ENCODE data around the gene ALDH1L2.
"Not testable (repeated sequence)": the region's sequence is repeated elsewhere in the genome, so short reads cannot be mapped to it uniquely, and the experiment has no call there.

The ALDH1L2 gene

GRCh38 chr12:105102673-105103072 lies 18.4 kb upstream of the ALDH1L2 start:
- no peaks in the 10 kb centered on the region for H3K9me3 ChIP-seq (ENCODE audit: control insufficient read depth, low read length)
- H3K36me3 ChIP-seq (ENCODE audit: control insufficient read depth, insufficient read depth, low read length, severe bottlenecking), result no peaks in the 10 kb centered on the region
- no peak overlapping the region for H3K4me3 ChIP-seq (ENCODE audit: low read length)
- H3K9ac ChIP-seq (ENCODE audit: low read length), result no peak overlapping the region
- H3K27me3 ChIP-seq (replicated peaks; ENCODE audit: control insufficient read depth, insufficient read depth, low read length), result no peaks in the 10 kb centered on the region
- peaks cover 21% of the 10 kb centered on the region for H3K4me1 ChIP-seq (ENCODE audit: control insufficient read depth, insufficient read depth, low read length)
- DNase-seq (ENCODE audit: low read depth), result no peak

GRCh38 chr12:105100998-105101397 lies 16.7 kb upstream of the ALDH1L2 start:
- H3K9ac ChIP-seq (ENCODE audit: low read length), result peak overlapping the region; percentile 65
- no peaks in the 10 kb centered on the region for H3K36me3 ChIP-seq (ENCODE audit: control insufficient read depth, insufficient read depth, low read length, severe bottlenecking)
- no peaks in the 10 kb centered on the region for H3K27me3 ChIP-seq (replicated peaks; ENCODE audit: control insufficient read depth, insufficient read depth, low read length)
- peaks cover 11% of the 10 kb centered on the region for H3K4me1 ChIP-seq (ENCODE audit: control insufficient read depth, insufficient read depth, low read length)
- H3K9me3 ChIP-seq (ENCODE audit: control insufficient read depth, low read length), result no peaks in the 10 kb centered on the region
- DNase-seq (ENCODE audit: low read depth), result peak; percentile 76
- H3K4me3 ChIP-seq (ENCODE audit: low read length), result peak overlapping the region; percentile 62

GRCh38 chr12:105100207-105100985 lies 16.1 kb upstream of the ALDH1L2 start:
- Histone ChIP-seq H3K4me1 (ENCODE audit: control insufficient read depth, insufficient read depth, low read length) (peaks cover 11% of the 10 kb centered on the region), H3K36me3 (ENCODE audit: control insufficient read depth, insufficient read depth, low read length, severe bottlenecking) (no peaks in the 10 kb centered on the region), H3K9ac (ENCODE audit: low read length) (peak overlapping the region; percentile 65), H3K4me3 (ENCODE audit: low read length) (peak overlapping the region; percentile 62), H3K9me3 (ENCODE audit: control insufficient read depth, low read length) (peaks cover 3% of the 10 kb centered on the region), H3K27me3 (replicated peaks; ENCODE audit: control insufficient read depth, insufficient read depth, low read length) (no peaks in the 10 kb centered on the region)
- peak; percentile 85 for DNase-seq (ENCODE audit: low read depth)

GRCh38 chr12:105099356-105099755 lies 15.1 kb upstream of the ALDH1L2 start:
- no peaks in the 10 kb centered on the region for H3K27me3 ChIP-seq (replicated peaks; ENCODE audit: control insufficient read depth, insufficient read depth, low read length)
- no peak overlapping the region for H3K4me3 ChIP-seq (ENCODE audit: low read length)
- no peak for DNase-seq (ENCODE audit: low read depth)
- no peak overlapping the region for H3K9ac ChIP-seq (ENCODE audit: low read length)
- no peaks in the 10 kb centered on the region for H3K36me3 ChIP-seq (ENCODE audit: control insufficient read depth, insufficient read depth, low read length, severe bottlenecking)
- H3K4me1 ChIP-seq (ENCODE audit: control insufficient read depth, insufficient read depth, low read length), result peaks cover 11% of the 10 kb centered on the region
- H3K9me3 ChIP-seq (ENCODE audit: control insufficient read depth, low read length), result peaks cover 11% of the 10 kb centered on the region

GRCh38 chr12:105095338-105095737 lies 11.1 kb upstream of the ALDH1L2 start:
- not testable (repeated sequence) for DNase-seq (ENCODE audit: low read depth); H3K9ac ChIP-seq (ENCODE audit: low read length); H3K4me3 ChIP-seq (ENCODE audit: low read length); H3K4me1 ChIP-seq (ENCODE audit: control insufficient read depth, insufficient read depth, low read length); H3K36me3 ChIP-seq (ENCODE audit: control insufficient read depth, insufficient read depth, low read length, severe bottlenecking)
- Histone ChIP-seq H3K9me3 (ENCODE audit: control insufficient read depth, low read length) (peaks cover 11% of the 10 kb centered on the region), H3K27me3 (replicated peaks; ENCODE audit: control insufficient read depth, insufficient read depth, low read length) (peaks cover 13% of the 10 kb centered on the region)

- Histone ChIP-seq H3K27me3 (replicated peaks; ENCODE audit: control insufficient read depth, insufficient read depth, low read length) (peaks cover 13% of the 10 kb centered on the region), H3K9me3 (ENCODE audit: control insufficient read depth, low read length) (peaks cover 11% of the 10 kb centered on the region), H3K36me3 (ENCODE audit: control insufficient read depth, insufficient read depth, low read length, severe bottlenecking) (no peaks in the 10 kb centered on the region), H3K9ac (ENCODE audit: low read length) (no peak overlapping the region), H3K4me1 (ENCODE audit: control insufficient read depth, insufficient read depth, low read length) (peaks cover 5% of the 10 kb centered on the region), H3K4me3 (ENCODE audit: low read length) (no peak overlapping the region)
- DNase-seq (ENCODE audit: low read depth), result no peak
Observed at GRCh38 chr12:105092336-105092735, 8.1 kb upstream of the ALDH1L2 start.

- no peak for DNase-seq (ENCODE audit: low read depth)
- H3K36me3 ChIP-seq (ENCODE audit: control insufficient read depth, insufficient read depth, low read length, severe bottlenecking), result no peaks in the 10 kb centered on the region
- H3K9ac ChIP-seq (ENCODE audit: low read length), result no peak overlapping the region
- peaks cover 11% of the 10 kb centered on the region for H3K9me3 ChIP-seq (ENCODE audit: control insufficient read depth, low read length)
- H3K27me3 ChIP-seq (replicated peaks; ENCODE audit: control insufficient read depth, insufficient read depth, low read length), result peaks cover 13% of the 10 kb centered on the region
- H3K4me3 ChIP-seq (ENCODE audit: low read length), result no peak overlapping the region
- H3K4me1 ChIP-seq (ENCODE audit: control insufficient read depth, insufficient read depth, low read length), result peaks cover 5% of the 10 kb centered on the region
Observed at GRCh38 chr12:105091476-105092206, 7.4 kb upstream of the ALDH1L2 start.

GRCh38 chr12:105090361-105090760 lies 6.1 kb upstream of the ALDH1L2 start:
- no peaks in the 10 kb centered on the region for H3K36me3 ChIP-seq (ENCODE audit: control insufficient read depth, insufficient read depth, low read length, severe bottlenecking)
- H3K27me3 ChIP-seq (replicated peaks; ENCODE audit: control insufficient read depth, insufficient read depth, low read length), result peaks cover 13% of the 10 kb centered on the region
- peaks cover 5% of the 10 kb centered on the region for H3K4me1 ChIP-seq (ENCODE audit: control insufficient read depth, insufficient read depth, low read length)
- H3K4me3 ChIP-seq (ENCODE audit: low read length), result no peak overlapping the region
- no peak overlapping the region for H3K9ac ChIP-seq (ENCODE audit: low read length)
- DNase-seq (ENCODE audit: low read depth), result no peak
- H3K9me3 ChIP-seq (ENCODE audit: control insufficient read depth, low read length), result peaks cover 7% of the 10 kb centered on the region

GRCh38 chr12:105089817-105090216 lies 5.6 kb upstream of the ALDH1L2 start:
- H3K27me3 ChIP-seq (replicated peaks; ENCODE audit: control insufficient read depth, insufficient read depth, low read length), result peaks cover 13% of the 10 kb centered on the region
- no peak overlapping the region for H3K4me3 ChIP-seq (ENCODE audit: low read length)
- peaks cover 3% of the 10 kb centered on the region for H3K9me3 ChIP-seq (ENCODE audit: control insufficient read depth, low read length)
- no peaks in the 10 kb centered on the region for H3K36me3 ChIP-seq (ENCODE audit: control insufficient read depth, insufficient read depth, low read length, severe bottlenecking)
- H3K4me1 ChIP-seq (ENCODE audit: control insufficient read depth, insufficient read depth, low read length), result peaks cover 5% of the 10 kb centered on the region
- no peak for DNase-seq (ENCODE audit: low read depth)
- H3K9ac ChIP-seq (ENCODE audit: low read length), result no peak overlapping the region

GRCh38 chr12:105085501-105085900 lies 1.2 kb upstream of the ALDH1L2 start:
- Histone ChIP-seq H3K4me3 (ENCODE audit: low read length) (no peak overlapping the region), H3K27me3 (replicated peaks; ENCODE audit: control insufficient read depth, insufficient read depth, low read length) (no peaks in the 10 kb centered on the region), H3K4me1 (ENCODE audit: control insufficient read depth, insufficient read depth, low read length) (peaks cover 21% of the 10 kb centered on the region), H3K36me3 (ENCODE audit: control insufficient read depth, insufficient read depth, low read length, severe bottlenecking) (peaks cover 4% of the 10 kb centered on the region), H3K9ac (ENCODE audit: low read length) (no peak overlapping the region), H3K9me3 (ENCODE audit: control insufficient read depth, low read length) (no peaks in the 10 kb centered on the region)
- DNase-seq (ENCODE audit: low read depth), result no peak

- Histone ChIP-seq H3K36me3 (ENCODE audit: control insufficient read depth, insufficient read depth, low read length, severe bottlenecking) (peaks cover 6% of the 10 kb centered on the region), H3K9me3 (ENCODE audit: control insufficient read depth, low read length) (no peaks in the 10 kb centered on the region), H3K4me3 (ENCODE audit: low read length) (peak overlapping the region; percentile 96), H3K4me1 (ENCODE audit: control insufficient read depth, insufficient read depth, low read length) (peaks cover 34% of the 10 kb centered on the region), H3K9ac (ENCODE audit: low read length) (peak overlapping the region; percentile 99), H3K27me3 (replicated peaks; ENCODE audit: control insufficient read depth, insufficient read depth, low read length) (no peaks in the 10 kb centered on the region)
- DNase-seq (ENCODE audit: low read depth), result peak; percentile 93
Observed at GRCh38 chr12:105083551-105084105, 630 bp downstream of the ALDH1L2 start.

Measured in adipocyte (in vitro differentiated cells).